ENCODE results near the gene CDH26. TPM values are rescaled to one million over a fixed set of nuclear protein-coding genes. Genes with fewer than 3 reads are reported as not detected.

The CDH26 gene
- total and polyA plus RNA-seq, 2 experiments from 2014 or later, result 2.0 TPM

DNA sequence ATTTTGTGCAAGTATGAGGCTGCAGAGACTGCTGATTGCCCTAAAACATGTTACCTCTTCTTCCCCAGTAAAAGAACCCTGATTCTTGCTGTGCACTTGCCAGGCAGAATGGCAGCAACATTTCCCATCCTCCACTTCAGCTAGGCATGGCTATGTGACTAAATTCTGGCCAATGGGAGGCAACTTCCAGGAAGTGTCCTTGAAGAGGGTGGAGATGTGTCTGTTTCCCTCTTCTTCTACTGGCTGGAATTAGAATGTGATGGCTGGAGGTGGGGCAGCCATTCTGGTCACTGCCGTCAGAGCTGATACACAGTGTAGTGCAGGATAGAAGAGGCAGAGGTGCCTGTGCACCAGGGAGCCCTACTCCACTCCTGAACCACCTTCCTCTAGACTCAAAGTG, 64.6 kb downstream of the CDH26 start:
- no peak for ATAC-seq
- Mint-ChIP-seq H3K4me1 (no peaks in the 10 kb centered on the region), H3K36me3 (ENCODE audit: low read depth) (no peaks in the 10 kb centered on the region), H3K4me3 (no peak overlapping the region), H3K9me3 (no peaks in the 10 kb centered on the region; the same call in 2 of the 3 replicates), H3K27ac (no peak overlapping the region), H3K27me3 (ENCODE audit: insufficient read depth, low read depth, poor library complexity) (peaks cover 5% of the 10 kb centered on the region)
- H3K4me1 ChIP-seq (ENCODE audit: insufficient read depth), result no peaks in the 10 kb centered on the region
- no peaks in the 10 kb centered on the region for H3K79me2 ChIP-seq (replicated peaks; ENCODE audit: insufficient read depth)
- no peaks in the 10 kb centered on the region for H3K27me3 ChIP-seq (ENCODE audit: insufficient read depth)
- TF ChIP-seq ETS1 (IDR thresholded peaks at IDR 0.05), result no peak
- no peak for TF ChIP-seq ZNF114 (CRISPR knock-in tag; IDR thresholded peaks at IDR 0.05)
- no peak for TF ChIP-seq JUNB (IDR thresholded peaks at IDR 0.05; ENCODE audit: unreplicated experiment)
- no peak for TF ChIP-seq REST (IDR thresholded peaks at IDR 0.05; ENCODE audit: unreplicated experiment)
- no peak for TF ChIP-seq EZH2 (IDR thresholded peaks at IDR 0.05; ENCODE audit: low read depth, unreplicated experiment)
- no peak overlapping the region for H3K27ac ChIP-seq (ENCODE audit: low read depth)
- no peak overlapping the region for H2AFZ ChIP-seq
- no peaks in the 10 kb centered on the region for H3F3A ChIP-seq (replicated peaks; ENCODE audit: low read depth)
- H4K20me1 ChIP-seq (replicated peaks; ENCODE audit: insufficient read depth), result no peaks in the 10 kb centered on the region
- no peaks in the 10 kb centered on the region for H3K9me2 ChIP-seq (ENCODE audit: insufficient read depth)
- no peak for DNase-seq (ENCODE audit: low spot score)
- H3K4me3 ChIP-seq, result no peak overlapping the region
- no peaks in the 10 kb centered on the region for H3K36me3 ChIP-seq (ENCODE audit: insufficient read depth)
- H3K4me2 ChIP-seq, result no peak overlapping the region

DNA sequence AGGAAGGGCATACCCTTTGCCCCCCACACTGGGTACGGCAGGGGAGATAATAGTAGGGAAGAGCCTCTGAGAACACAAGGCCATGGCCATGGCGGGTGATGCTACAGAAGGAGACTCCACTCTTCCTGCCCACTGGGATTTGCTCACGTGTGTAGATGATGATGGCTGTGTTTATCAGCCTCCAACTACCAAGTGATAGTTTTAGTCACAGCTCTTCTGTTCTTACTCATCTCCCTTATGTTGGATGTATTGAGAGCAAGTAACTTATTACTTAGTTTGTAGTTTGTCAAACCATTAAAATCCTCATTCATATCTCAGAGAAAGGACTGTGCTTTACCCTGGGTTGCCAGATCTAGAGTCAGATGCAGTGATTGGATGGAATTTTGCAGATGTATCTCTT, 66.0 kb downstream of the CDH26 start:
- Histone ChIP-seq H3K4me3 (no peak overlapping the region), H3K4me1 (ENCODE audit: insufficient read depth) (no peaks in the 10 kb centered on the region), H3F3A (replicated peaks; ENCODE audit: low read depth) (no peaks in the 10 kb centered on the region), H3K79me2 (replicated peaks; ENCODE audit: insufficient read depth) (no peaks in the 10 kb centered on the region), H4K20me1 (replicated peaks; ENCODE audit: insufficient read depth) (no peaks in the 10 kb centered on the region), H3K4me2 (no peak overlapping the region), H3K27me3 (ENCODE audit: insufficient read depth) (no peaks in the 10 kb centered on the region), H3K36me3 (ENCODE audit: insufficient read depth) (no peaks in the 10 kb centered on the region), H2AFZ (no peak overlapping the region), H3K27ac (ENCODE audit: low read depth) (no peak overlapping the region), H3K9me2 (ENCODE audit: insufficient read depth) (no peaks in the 10 kb centered on the region)
- H3K27ac Mint-ChIP-seq, result no peak overlapping the region
- H3K4me1 Mint-ChIP-seq, result no peaks in the 10 kb centered on the region
- peaks cover 9% of the 10 kb centered on the region for H3K27me3 Mint-ChIP-seq (ENCODE audit: insufficient read depth, low read depth, poor library complexity)
- H3K9me3 Mint-ChIP-seq, result no peaks in the 10 kb centered on the region; the same call in 2 of the 3 replicates
- TF ChIP-seq JUNB (IDR thresholded peaks at IDR 0.05; ENCODE audit: unreplicated experiment), result no peak
- TF ChIP-seq CREB1 (CRISPR knock-in tag; IDR thresholded peaks at IDR 0.05; ENCODE audit: low read depth), result no peak
- H3K36me3 Mint-ChIP-seq (ENCODE audit: low read depth), result no peaks in the 10 kb centered on the region
- DNase-seq (ENCODE audit: low spot score) (no peak), ATAC-seq (no peak)
- H3K4me3 Mint-ChIP-seq, result no peak overlapping the region
